GM12878 (cell line): ENCODE data around the gene PERCC1.

Experiments
- EZH2 ChIP-seq: IDR thresholded peaks from 2 replicates; pipeline ENCODE4 v1.6.1; 2012; ENCODE audit warnings: low read depth, mild to moderate bottlenecking, control low read depth, inconsistent platforms, low read length, borderline replicate concordance; ENCODE audit not compliant: control insufficient read depth
- JUND ChIP-seq: IDR thresholded peaks from 2 replicates; pipeline ENCODE4 v1.6.1; 2012; ENCODE audit warnings: low read depth, mild to moderate bottlenecking, low read length, improper control_type of control experiment, moderate library complexity
- MXI1 ChIP-seq: fragments of 150-350 bp; IDR thresholded peaks from 2 replicates; pipeline ENCODE4 v1.6.1; 2011; ENCODE audit warnings: low read depth, mild to moderate bottlenecking, inconsistent platforms, low read length, improper control_type of control experiment
- MYC ChIP-seq: IDR thresholded peaks from 2 replicates; pipeline ENCODE4 v1.6.1; 2011; ENCODE audit warnings: mild to moderate bottlenecking, low read length, moderate library complexity, inconsistent platforms; ENCODE audit not compliant: insufficient read depth, insufficient replicate concordance, insufficient read length, severe bottlenecking
- PRDM15 ChIP-seq: fragments of 450-650 bp; formaldehyde crosslinking; IDR thresholded peaks from 2 replicates; pipeline ENCODE4 v1.4.0; 2020; ENCODE audit warnings: mild to moderate bottlenecking, moderate library complexity
- RAD51 ChIP-seq: fragments of 450-650 bp; IDR thresholded peaks from 2 replicates; pipeline ENCODE4 v1.6.1; 2016; ENCODE audit warnings: moderate library complexity, mild to moderate bottlenecking, inconsistent platforms
- SP1 ChIP-seq: IDR thresholded peaks from one replicate; pipeline ENCODE4 v1.6.1; 2011; ENCODE audit warnings: low read depth, low read length
- TBL1XR1 ChIP-seq: IDR thresholded peaks from 2 replicates; pipeline ENCODE4 v1.6.1; 2012; ENCODE audit warnings: low read depth, low read length, improper control_type of control experiment
- TF ChIP-seq, protein P1 (sequence below), 3 experiments: IDR thresholded peaks in 2 of 3; conservative IDR thresholded peaks in 1 of 3; 2 replicates each; pipeline ENCODE4 v1.5.1; 2011; ENCODE audit warnings: low read depth in 3 of 3, low read length in 3 of 3, mild to moderate bottlenecking in 3 of 3, control low read depth in 2 of 3, moderate library complexity in 2 of 3, inconsistent platforms in 1 of 3, mixed read lengths in 1 of 3; ENCODE audit not compliant: control insufficient read depth in 2 of 3, insufficient read depth in 1 of 3; ENCODE audit errors: extremely low read depth in 1 of 3
- TF ChIP-seq, protein P2 (sequence below): IDR thresholded peaks from 2 replicates; pipeline ENCODE4 v1.6.1; 2011; ENCODE audit warnings: low read depth, mild to moderate bottlenecking, low read length, moderate library complexity, borderline replicate concordance; ENCODE audit errors: extremely low read depth

DNA sequence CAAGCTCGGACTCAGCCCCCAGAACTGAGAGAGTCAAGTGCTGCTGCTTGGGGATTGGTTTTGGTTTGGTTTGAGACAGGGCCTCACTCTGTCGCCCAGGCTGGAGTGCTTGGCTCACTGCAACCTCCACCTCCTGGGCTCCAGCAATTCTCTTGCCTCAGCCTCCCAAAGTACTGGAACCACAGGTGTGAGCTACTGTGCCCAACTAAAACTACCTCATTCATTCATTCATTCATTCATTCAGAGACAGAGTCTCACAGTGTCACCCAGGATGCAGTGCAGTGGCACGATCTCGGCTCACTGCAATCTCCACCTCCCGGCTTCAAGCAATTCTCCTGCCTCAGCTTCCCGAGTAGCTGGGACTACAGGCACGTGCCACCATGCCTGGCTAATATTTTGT, 41.1 kb upstream of the PERCC1 start:
- TF ChIP-seq MXI1 (no peak), JUND (no peak), RAD51 (no peak), PRDM15 (CRISPR knock-in tag) (no peak), TBL1XR1 (no peak), SP1 (no peak), EZH2 (no peak), MYC (no peak)
- TF ChIP-seq, protein P1, sequence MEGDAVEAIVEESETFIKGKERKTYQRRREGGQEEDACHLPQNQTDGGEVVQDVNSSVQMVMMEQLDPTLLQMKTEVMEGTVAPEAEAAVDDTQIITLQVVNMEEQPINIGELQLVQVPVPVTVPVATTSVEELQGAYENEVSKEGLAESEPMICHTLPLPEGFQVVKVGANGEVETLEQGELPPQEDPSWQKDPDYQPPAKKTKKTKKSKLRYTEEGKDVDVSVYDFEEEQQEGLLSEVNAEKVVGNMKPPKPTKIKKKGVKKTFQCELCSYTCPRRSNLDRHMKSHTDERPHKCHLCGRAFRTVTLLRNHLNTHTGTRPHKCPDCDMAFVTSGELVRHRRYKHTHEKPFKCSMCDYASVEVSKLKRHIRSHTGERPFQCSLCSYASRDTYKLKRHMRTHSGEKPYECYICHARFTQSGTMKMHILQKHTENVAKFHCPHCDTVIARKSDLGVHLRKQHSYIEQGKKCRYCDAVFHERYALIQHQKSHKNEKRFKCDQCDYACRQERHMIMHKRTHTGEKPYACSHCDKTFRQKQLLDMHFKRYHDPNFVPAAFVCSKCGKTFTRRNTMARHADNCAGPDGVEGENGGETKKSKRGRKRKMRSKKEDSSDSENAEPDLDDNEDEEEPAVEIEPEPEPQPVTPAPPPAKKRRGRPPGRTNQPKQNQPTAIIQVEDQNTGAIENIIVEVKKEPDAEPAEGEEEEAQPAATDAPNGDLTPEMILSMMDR (IDR thresholded peaks at IDR 0.05 in 2 of 3, conservative IDR thresholded peaks at IDR 0.05 in 1 of 3; ENCODE audit: control insufficient read depth in 2 of 3, extremely low read depth in 1 of 3, insufficient read depth in 1 of 3, low read depth in 3 of 3, low read length in 3 of 3): no peak
- TF ChIP-seq, protein P2, sequence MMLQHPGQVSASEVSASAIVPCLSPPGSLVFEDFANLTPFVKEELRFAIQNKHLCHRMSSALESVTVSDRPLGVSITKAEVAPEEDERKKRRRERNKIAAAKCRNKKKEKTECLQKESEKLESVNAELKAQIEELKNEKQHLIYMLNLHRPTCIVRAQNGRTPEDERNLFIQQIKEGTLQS: no peak
